GM19238 (cell line): ENCODE measurements around the gene CTRL.
"Not testable (repeated sequence)": the region's sequence is repeated elsewhere in the genome, so short reads cannot be mapped to it uniquely, and the experiment has no call there.

Experiments used
- DNase-seq: peaks from one replicate; pipeline ENCODE4 v3.0.0; 2011; ENCODE audit warnings: low spot score; ENCODE audit not compliant: insufficient read length

Gene CTRL

DNA sequence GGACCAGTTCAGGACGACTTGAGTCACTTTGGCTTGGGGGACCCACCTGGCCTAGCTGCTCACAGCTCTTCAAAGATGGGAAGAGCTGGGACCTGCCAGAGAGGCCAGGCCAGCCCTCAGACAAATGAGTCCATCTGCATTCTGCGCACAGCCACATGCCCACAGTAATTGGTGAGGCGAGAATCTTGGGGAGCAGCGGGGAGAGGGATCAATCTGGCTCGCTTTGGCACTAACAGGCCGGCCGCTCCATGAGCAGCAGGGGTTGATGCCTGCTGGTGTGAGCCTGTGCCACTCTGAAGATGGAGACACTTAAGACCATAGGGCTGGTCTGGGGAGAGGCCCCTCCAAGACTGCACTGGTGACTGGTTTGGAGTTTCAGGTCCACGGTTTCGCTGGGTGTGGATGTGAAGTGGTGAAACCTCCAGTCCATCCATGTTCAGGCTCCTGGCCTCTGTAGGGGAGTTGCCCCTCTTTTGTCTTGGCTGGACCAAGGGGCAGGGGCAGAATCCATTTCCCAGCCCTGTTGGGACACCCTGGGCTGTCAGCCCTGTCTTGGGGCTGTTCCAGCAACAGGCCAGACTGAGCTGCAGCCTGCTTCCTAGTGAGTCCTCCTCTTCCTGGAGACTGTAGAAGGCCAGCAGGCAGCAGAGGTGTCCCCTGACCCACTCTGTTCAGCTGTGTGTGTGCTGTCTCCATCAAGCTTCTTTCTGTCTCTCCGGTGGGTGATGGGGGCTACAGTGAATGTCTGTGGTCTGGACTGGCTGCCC lies 7.3 kb downstream of the CTRL start:
- no peak for DNase-seq

DNA sequence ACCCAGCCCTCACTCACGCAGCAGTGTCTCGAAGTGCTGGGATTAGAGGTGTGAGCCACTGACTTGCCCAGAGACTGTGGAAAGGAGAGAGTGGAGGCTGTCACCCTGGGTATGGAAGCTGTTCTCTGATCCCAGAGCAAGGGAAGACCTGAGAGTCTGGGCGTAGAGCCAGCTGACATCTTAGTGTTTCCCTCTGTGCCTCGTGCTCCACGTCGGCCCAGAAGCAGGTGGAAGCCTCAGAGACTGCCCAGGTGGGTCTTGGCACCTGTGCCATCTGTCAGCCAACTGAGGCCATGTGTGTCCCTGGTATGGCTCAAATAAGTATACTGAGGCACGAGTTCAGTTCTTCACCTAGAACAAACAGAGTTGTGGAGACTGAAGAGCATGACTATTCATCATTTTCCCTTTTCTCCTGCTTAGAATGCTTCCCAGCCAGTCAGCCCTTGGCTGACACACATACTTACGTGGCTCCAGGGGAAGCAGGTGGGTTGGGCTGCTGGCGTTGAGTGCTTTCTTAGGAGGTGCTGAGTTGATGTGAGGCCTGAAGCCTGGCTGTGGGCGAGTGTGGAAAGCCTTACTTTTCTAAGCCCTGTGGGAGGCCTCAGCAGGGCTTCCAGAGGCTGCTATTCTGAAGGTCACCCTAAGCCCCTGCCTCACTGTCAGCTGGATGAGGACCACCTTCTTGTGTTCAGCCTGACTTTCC lies 8.1 kb downstream of the CTRL start:
- DNase-seq, result no peak

DNA sequence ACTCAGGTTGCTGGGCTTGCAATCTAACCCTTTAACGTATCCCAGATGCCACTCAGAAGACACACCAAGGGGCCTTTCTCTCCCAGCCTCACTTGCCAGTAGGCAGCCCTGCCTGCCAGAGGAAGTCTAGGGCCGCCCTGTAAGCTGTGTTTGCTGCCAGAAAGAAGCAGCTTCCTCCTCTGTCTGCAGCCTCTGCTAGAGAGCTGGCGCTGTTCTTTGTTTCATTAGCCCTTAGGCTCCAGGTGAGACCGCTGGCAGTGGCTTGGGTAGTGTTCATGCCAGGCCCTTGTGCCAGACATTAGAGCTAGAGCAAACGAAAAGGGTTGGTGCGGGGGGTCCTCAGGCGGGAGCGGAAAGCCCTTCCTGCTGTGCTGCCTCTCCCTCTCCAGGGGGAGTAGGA lies 8.9 kb downstream of the CTRL start:
- no peak for DNase-seq

DNA sequence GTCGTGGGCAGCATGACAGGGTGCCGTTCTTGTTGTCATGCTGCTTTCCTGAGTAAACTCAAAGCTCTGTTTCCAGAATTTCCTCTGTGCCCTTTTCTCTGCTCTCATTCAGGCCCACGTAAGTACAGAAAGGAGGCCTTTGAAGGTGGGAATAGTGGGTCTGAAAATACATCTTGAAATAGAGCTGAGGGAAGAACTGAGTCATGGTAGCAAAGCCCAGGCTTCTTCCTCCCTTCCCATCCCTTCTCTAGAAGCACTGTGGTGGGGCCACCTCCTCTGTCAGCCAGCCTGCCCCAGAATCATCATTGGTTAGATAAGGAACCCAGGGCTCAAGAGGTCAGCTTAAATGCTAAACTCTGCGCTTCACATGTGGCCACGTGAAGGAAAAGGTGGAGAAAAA lies 9.4 kb downstream of the CTRL start:
- no peak for DNase-seq

DNA sequence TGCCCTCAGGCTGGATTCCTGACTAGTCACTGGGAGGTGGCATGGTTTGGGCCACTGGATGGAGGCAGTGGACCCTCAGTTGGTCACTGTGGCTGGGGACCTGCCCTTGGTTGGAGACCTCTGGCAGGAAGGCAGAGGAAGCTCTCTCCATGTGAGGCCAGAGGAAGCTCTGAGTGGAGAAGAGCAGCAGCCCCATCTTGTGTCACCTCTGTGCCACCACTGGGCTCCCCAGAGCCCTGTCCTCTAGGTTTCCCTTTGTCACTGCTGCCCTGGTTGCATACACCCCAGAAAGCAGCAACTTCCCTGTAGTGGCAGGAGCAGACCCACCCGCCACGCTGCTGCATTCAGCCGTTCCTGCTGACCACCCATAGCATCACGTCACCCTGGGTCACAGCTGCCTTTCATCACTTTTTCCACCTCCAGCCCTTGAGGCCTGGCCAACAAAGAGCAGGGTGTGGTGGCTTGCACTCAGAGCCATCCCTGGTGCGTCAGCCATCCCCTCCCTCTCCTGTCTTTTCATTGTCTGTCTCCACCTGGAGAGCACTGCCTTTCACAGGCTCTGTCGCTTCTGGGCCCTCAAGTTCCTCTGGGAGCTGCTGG lies 11.9 kb downstream of the CTRL start:
- no peak for DNase-seq

DNA sequence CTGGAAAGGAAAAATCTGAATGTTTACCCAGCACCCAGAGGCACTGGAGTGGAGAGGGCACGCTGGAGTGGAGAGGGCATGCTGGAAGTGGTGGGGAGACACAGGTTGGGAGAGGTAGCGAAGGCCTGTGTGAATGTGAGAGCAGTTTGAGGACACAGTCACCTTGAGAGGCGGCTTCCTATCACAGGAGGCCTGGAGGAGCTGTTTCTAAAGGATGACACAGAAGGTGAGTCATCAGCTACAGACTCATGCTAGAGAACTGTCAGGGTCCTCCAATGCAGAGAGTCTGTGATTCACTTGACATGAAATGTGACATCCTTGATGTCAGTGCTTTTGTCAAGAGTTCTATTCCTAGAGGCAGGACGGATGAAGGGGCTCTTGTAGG lies 13.8 kb downstream of the CTRL start:
- no peak for DNase-seq

DNA sequence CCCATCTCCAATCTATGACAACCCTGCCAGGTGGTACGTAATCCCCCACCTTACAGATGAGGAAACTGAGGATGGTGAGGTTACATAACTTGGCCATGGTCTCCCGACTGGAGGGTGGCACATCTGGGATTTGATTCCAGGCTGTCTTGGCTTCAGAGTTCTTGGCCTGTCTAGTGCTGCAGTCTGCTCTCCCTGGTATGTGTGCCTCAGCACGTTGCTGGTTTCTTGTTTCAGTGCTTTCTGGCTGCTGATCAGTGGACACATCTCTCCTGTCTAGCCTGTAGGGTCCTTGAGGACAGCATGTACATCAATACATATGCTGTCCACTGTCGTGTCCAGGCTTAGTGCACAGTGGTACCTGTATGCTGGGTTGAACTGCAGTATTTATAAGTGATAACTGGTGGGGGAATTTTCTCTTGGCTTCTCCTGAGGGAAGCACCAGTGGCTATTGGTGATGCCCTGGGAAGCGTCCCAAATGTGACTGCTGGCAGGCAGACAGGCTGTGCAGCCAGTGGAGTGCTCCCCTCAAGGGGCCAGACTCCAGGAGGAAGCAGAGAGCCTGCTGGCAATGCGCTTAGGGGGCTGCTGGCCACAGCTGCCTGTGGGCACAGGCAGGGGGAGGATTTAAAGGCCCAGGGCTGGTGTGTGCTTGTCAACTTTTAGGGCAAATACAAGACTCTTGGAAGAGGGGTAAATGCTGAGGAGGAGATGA lies 14.4 kb downstream of the CTRL start:
- no peak for DNase-seq

DNA sequence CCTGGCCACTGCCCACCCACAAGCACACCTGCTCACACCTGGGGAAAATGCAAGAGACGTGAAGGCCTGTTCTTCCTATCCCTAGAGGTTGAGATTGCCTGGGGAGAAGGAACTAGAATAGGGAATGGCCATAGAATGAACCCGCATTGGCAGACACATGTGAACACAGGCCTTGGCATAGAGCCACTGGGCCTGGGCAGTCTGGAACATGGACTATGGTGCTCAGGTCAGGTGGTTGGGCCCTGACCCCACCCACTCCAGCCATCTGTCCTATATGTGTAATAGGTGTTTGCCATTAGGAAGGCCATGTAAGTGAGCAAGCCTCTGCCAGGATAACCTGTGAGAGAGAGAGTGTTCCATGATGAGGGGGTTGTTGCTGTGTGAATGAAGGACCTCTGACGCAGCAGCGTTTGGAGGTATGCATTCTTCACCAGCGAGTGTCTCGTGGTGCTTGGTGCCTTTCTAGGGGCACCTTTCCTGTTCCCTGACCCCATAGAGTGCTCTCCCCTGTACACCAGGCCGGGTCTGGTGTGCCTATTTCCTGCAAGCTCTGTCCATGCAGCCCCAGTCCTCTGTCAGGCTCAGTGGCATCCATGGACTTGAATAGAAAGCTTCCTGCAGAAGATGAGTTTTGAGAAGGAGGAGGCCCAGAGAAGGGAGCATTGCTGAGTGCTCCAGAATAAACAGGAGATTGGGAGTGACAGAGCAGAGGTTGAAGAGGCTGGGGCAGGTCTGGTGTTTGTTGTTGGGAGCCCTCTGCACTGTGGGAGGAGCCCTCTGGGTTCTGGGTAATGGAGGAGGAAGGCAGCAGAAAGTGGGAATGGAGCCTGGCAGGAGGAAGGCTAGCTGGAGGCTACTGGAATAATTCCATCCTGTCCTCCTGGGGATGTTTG lies 15.6 kb downstream of the CTRL start:
- DNase-seq, result no peak

DNA sequence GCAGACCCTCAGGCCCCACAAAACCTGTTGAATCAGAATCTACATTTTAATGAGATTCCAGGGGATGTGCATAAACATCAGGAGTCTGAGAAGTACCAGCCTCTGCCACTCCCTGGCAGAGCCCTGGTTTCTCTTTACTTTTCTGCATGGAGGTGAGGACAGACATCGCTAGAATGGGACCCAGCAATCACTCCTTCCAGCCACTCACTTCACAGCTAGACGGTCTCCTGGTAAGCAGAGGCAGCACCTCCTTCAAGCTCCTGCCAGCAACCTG lies 16.2 kb downstream of the CTRL start:
- not testable (repeated sequence) for DNase-seq

DNA sequence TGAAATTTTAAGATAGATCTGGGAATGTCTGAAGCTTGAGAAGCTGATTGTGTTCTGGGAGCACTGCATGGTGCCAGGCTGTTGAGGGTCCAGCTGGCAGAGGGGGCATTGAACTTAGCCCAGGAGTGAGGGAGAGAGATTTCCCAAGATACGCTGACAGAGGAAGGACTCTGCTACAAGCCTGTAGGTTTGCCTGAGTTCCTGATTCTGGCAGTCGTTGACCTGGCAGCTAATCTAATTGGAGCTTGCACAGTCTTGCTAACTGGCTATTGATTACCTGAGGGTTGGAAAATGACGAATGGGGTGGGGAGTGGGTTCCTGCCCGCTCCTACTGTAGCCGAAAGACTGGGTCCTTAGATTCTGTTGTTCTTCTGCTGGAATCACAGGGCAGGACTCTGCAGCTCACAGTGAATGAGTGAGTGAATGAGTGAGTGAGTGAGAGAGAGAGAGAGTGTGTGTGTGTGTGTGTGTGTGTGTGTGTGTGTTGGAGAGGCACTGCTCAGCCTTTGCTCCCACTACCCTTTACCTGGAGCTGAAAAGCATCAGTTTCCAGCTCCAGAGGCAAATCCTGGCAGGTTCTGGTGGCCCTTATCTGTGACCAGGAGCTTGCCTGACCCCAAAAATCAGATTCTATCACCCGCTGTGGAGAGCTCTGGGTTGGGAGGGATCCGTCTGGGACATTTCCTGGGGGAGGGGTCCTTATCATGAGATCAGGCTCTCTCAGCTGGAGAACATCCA lies 16.7 kb downstream of the CTRL start:
- no peak for DNase-seq

DNA sequence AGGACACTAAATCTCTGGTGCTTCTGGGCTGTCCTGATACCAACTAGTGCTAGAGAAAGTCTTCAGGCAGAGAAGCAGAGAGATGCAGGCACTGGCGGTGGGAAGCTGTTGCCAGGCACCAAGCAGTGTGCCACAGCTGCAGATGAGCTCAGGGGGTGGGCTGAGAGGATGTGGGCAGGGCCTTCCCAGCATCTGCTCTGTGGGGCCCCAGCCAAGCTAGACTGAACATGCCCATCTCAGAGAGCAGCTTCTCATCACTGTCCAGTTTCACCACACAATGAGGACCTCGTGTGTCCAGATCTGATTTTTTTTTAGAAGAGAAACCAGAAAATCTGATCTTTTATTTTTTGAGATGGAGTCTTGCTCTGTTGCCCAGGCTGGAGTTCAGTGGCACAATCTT lies 21.5 kb downstream of the CTRL start:
- no peak for DNase-seq

DNA sequence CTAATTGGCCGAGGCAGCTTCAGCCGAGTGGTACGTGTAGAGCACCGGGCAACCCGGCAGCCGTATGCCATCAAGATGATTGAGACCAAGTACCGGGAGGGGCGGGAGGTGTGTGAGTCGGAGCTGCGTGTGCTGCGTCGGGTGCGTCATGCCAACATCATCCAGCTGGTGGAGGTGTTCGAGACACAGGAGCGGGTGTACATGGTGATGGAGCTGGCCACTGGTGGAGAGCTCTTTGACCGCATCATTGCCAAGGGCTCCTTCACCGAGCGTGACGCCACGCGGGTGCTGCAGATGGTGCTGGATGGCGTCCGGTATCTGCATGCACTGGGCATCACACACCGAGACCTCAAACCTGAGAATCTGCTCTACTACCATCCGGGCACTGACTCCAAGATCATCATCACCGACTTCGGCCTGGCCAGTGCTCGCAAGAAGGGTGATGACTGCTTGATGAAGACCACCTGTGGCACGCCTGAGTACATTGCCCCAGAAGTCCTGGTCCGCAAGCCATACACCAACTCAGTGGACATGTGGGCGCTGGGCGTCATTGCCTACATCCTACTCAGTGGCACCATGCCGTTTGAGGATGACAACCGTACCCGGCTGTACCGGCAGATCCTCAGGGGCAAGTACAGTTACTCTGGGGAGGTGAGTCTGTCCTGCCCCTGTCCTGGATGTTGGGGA lies 22.5 kb downstream of the CTRL start:
- DNase-seq, result no peak

DNA sequence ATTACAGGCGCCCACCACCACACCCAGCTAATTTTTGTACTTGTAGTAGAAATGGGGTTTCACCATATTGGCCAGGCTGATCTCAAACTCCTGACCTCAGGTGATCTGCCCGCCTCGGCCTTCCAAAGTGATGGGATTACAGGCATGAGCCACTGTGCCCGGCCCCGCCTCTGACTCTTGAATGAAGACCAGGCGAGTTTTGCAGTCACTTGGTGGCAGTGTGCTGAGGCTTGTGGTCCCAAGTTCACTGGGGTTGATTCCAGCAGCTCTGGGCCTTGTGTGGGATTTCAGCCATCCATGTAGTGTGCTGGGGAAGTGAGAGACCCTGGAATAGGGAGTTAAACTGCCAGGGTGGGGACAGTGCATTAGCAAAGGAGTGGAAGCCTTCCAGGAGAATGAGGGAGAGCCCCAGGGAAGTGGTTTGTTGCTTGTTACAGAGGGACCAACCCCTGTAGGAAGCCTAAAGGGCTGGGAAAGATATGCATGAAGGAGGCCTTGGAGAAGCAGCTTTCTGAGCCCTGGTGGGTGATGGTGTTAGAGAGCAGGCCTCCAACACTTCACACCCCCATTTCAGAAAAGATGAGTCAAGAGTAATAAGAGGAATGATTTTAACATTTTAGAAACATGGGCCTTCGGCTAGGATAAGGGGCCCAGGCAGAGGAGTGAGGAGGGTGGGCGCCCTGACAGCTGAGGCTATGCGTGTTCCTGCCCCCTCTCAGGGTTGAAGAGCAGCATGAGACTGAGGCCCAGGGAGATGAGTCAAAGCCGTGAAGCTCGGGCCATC lies 24.1 kb downstream of the CTRL start:
- DNase-seq, result no peak

DNA sequence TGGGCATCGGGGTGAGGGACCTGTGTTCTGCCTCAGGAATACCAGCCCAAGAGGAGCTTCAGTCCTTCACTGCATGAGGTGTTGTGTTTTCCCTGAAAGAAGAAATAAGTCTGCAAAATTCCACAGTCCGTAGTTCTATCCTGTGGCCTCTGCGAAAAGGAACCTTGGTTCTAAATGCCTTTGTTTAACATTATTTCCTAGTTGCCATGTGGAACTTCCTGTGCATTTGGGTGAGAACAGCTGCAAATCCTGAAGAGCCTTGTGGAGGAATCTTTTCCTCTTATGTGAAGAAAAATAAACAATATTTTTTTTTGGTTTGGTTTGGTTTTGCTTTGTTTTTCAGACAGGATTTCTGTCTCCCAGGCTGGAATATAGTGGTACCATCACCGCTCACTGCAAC lies 28.8 kb downstream of the CTRL start:
- no peak for DNase-seq

DNA sequence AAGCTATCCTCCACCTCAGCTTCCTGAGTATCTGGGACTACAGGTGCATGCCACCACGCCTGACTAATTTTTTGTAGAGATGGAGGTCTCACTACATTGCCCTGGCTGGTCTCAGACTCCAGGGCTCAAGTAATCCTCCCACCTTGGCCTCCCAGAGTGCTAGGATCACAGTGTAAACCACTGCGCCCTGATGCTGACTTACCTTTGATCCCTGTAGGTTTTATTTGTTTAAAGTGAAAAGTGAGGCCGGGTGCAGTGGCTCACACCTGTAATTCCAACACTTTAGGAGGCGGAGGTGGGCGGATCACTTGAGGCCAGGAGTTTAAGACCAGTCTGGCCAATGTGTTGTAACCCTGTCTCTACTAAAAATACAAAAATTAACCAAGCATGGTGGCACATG lies 29.9 kb downstream of the CTRL start:
- DNase-seq, result no peak

DNA sequence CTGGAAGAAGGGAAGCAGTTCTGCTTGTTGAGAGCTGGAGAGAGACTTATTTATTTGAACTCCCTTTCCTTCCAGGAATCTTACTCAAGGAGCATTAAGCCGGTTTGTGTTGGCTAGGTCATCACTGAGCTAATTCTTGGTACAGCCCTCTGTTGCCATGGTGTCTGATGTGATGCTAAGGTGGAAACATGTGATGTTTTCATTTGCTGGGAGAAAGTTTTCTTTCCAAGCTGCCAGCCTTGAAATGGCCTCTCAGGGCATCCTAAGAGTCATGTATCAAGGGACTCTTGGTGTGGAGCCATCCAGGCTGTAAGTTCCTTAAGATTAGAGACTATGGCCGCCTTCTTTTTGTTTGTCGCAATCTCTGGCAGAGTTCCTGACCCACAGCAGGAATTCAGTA lies 34.4 kb downstream of the CTRL start:
- no peak for DNase-seq

DNA sequence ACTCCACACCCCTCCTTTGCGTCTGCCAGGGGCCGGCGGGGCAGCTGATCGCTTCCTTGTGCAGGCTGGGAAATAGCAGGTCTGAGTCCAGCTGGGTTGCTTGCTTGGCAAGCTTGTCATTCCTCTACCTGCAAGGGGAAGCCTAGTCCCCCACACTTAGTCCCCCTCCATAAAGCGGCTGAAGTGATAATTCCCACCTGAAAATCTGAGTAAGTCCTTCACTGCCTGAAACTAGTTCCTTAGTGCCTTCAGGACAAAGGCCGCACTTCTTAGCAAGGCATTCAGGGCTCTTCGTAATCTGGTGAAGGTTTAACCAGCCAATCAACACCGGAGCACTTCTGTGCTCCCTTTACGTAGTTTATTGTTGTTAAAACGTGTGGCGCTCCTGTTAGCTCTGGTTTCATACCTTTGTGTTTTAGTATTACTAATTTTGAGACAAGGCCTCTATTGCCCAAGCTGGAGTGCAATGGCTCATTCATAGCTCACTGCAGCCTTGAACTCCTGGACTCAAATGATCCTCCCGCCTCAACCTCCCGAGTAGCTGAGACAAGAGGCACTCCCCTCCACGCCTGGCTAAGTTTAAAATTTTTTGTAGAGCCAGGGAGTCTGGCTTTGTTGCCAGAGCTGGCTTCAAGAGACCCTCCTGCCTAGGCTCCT lies 37.8 kb downstream of the CTRL start:
- no peak for DNase-seq

DNA sequence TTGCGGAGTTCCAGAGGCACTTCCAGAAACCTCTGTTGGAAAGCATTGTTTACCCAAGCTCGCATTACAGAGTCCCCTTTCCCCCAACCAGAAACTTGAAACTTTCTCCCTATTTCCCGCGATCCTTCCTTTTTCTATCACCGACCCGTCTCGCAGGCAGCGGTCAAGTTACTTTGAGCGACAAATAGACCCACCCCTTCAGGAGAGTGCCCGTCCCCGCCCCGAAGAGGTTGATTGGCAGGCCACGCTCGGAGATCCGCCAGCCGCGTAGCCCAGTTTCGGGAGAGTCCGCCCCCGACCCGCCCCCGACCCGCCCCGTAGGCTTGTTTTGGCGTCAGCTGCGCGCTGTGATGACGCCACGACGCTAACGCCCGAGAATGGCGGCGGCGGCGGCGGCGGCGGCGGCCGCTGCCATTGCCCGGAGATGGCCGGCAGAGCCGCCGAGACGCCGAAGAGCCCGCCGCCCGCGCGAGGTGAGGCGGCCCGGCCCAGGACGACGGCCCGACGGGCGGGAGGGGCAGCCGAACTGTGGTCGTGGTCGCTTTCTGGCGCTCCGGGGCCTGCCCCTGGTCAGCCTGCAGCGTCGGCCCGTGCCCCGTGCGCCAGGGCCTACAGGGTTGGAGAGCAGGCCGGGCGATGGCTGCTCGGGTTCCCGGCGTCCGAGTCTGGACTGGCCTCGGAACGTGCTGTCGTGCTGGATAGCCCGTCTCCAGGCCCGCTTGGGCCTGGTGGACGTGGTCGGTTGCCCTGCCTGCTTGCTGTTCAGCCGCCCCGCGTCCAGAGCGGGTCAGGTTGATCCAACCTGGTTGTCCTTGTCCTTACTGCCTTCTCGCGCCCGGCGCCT lies 38.5 kb downstream of the CTRL start, which contains the start of gene PSKH1:
PSKH1 (plus strand) TSS at position 356 of the 844 bp plus-strand sequence. CDS start 15,496 bp downstream, outside the sequence.
- peak; percentile 99 for DNase-seq
